ENCODE results near the gene PTRH1.

The PTRH1 gene

GRCh38 chr9:127742435-127743088 lies 27.1 kb upstream of the PTRH1 start:
- CTCF ChIA-PET = interaction anchor here (0.6 to 9.5 kb wide), 12 partner anchors 7 to 217 kb away, joined by 3 to 115 read pairs (median 4); partner anchors contain the start of genes CDK9 and TOR2A
- POLR2A ChIA-PET = no interaction called here
- peak overlapping the region; percentile 51 for H3K4me3 ChIP-seq (ENCODE audit: low read depth, low read length)
- TF ChIP-seq CTCF (IDR thresholded peaks at IDR 0.05; ENCODE audit: insufficient read depth, low read length, missing control alignments) = no peak
- no peak for DNase-seq (ENCODE audit: low read depth, low spot score)

GRCh38 chr9:127741831-127742434 lies 26.5 kb upstream of the PTRH1 start:
- ChIA-PET POLR2A (interaction anchor here (0.5 kb wide), 1 partner anchor 55 kb away, joined by 3 read pairs; no protein-coding TSS in a partner anchor), CTCF (interaction anchor here (0.6 to 9.5 kb wide), 11 partner anchors 7 to 216 kb away, joined by 3 to 115 read pairs (median 4); partner anchors contain the start of genes CDK9 and TOR2A)
- H3K4me3 ChIP-seq (ENCODE audit: low read depth, low read length) = peak overlapping the region; percentile 51
- no peak for TF ChIP-seq CTCF (IDR thresholded peaks at IDR 0.05; ENCODE audit: insufficient read depth, low read length, missing control alignments)
- DNase-seq (ENCODE audit: low read depth, low spot score) = no peak

- no peak overlapping the region for H3K4me3 ChIP-seq (ENCODE audit: low read depth, low read length)
- no peak for TF ChIP-seq CTCF (IDR thresholded peaks at IDR 0.05; ENCODE audit: insufficient read depth, low read length, missing control alignments)
- POLR2A ChIA-PET = interaction anchor here (0.7 kb wide), 1 partner anchor 24 kb away, joined by 3 read pairs; the partner anchor contains the start of genes PTRH1 and TTC16
- no peak for DNase-seq (ENCODE audit: low read depth, low spot score)
- CTCF ChIA-PET = interaction anchor here (0.9 to 9.5 kb wide), 10 partner anchors 26 to 181 kb away, joined by 3 to 115 read pairs (median 4); no protein-coding TSS in a partner anchor
Measured at GRCh38 chr9:127739614-127740330, 24.3 kb upstream of the PTRH1 start.

GRCh38 chr9:127738666-127739065 lies 23.2 kb upstream of the PTRH1 start:
- no peak overlapping the region for H3K4me3 ChIP-seq (ENCODE audit: low read depth, low read length)
- POLR2A ChIA-PET = no interaction called here
- CTCF ChIA-PET = interaction anchor here (1.1 to 9.5 kb wide), 4 partner anchors 46 to 182 kb away, joined by 3 to 115 read pairs (median 6); no protein-coding TSS in a partner anchor
- TF ChIP-seq CTCF (IDR thresholded peaks at IDR 0.05; ENCODE audit: insufficient read depth, low read length, missing control alignments) = no peak
- no peak for DNase-seq (ENCODE audit: low read depth, low spot score)

- DNase-seq (ENCODE audit: low read depth, low spot score) = no peak
- H3K4me3 ChIP-seq (ENCODE audit: low read depth, low read length) = no peak overlapping the region
- ChIA-PET CTCF (interaction anchor here (0.9 to 9.5 kb wide), 48 partner anchors 9 to 505 kb away, joined by 3 to 156 read pairs (median 6); partner anchors contain the start of genes CDK9, CFAP157, ENG and PTRH1), POLR2A (interaction anchor here (1.3 to 1.6 kb wide), 4 partner anchors 20 to 138 kb away, joined by 4 to 6 read pairs (median 5); partner anchors contain the start of genes PTRH1 and TTC16)
- no peak for TF ChIP-seq CTCF (IDR thresholded peaks at IDR 0.05; ENCODE audit: insufficient read depth, low read length, missing control alignments)
Measured at GRCh38 chr9:127735530-127736185, 20.2 kb upstream of the PTRH1 start.
